Upper lobe of left lung (tissue), 4 donors: ENCODE results near the gene SYNPO2.

Experiments
- CTCF ChIP-seq, 6 experiments: fragments of 450-650 bp in 4 of 6; fragments of 200-600 bp in 2 of 6; sonication (generic) in 2 of 6; IDR thresholded peaks; one replicate each; pipeline ENCODE4 v1.5.1; 2016 to 2019; ENCODE audit warnings: antibody characterized with exemption in 6 of 6
- POLR2A ChIP-seq, 4 donors: fragments of 450-650 bp; IDR thresholded peaks; one replicate each; pipeline ENCODE4 v1.5.1; 2016 to 2017; ENCODE audit warnings: antibody characterized with exemption in 4 of 4, mild to moderate bottlenecking in 2 of 4

- TF ChIP-seq CTCF (IDR thresholded peaks at IDR 0.05) (no peak), POLR2A (IDR thresholded peaks at IDR 0.05) (no peak)
Observed at GRCh38 chr4:118991686-118992085, 103.0 kb downstream of the SYNPO2 start.
